ENCODE measurements around the gene SGTA.

Gene SGTA

GRCh38 chr19:2813235-2814160 is 30.4 kb upstream of the SGTA start:
- no peaks in the 10 kb centered on the region for H3K4me1 ChIP-seq
- H3K27me3 ChIP-seq (ENCODE audit: control insufficient read depth, insufficient read depth, low read length) = no peaks in the 10 kb centered on the region
- no peaks in the 10 kb centered on the region for H3K79me2 ChIP-seq
- H3K27ac ChIP-seq = no peak overlapping the region
- no peaks in the 10 kb centered on the region for H3K9me3 ChIP-seq (ENCODE audit: control insufficient read depth, low read length)
- H3K9ac ChIP-seq = no peak overlapping the region
- H3K4me3 ChIP-seq (ENCODE audit: low read depth, low read length) = no peak overlapping the region
- H3K4me2 ChIP-seq (ENCODE audit: low read length) = no peak overlapping the region
- H3K36me3 ChIP-seq (ENCODE audit: control insufficient read depth, insufficient read depth, low read length) = no peaks in the 10 kb centered on the region
- TF ChIP-seq CTCF (IDR thresholded peaks at IDR 0.05) = no peak
- H2AFZ ChIP-seq = no peak overlapping the region

DNA sequence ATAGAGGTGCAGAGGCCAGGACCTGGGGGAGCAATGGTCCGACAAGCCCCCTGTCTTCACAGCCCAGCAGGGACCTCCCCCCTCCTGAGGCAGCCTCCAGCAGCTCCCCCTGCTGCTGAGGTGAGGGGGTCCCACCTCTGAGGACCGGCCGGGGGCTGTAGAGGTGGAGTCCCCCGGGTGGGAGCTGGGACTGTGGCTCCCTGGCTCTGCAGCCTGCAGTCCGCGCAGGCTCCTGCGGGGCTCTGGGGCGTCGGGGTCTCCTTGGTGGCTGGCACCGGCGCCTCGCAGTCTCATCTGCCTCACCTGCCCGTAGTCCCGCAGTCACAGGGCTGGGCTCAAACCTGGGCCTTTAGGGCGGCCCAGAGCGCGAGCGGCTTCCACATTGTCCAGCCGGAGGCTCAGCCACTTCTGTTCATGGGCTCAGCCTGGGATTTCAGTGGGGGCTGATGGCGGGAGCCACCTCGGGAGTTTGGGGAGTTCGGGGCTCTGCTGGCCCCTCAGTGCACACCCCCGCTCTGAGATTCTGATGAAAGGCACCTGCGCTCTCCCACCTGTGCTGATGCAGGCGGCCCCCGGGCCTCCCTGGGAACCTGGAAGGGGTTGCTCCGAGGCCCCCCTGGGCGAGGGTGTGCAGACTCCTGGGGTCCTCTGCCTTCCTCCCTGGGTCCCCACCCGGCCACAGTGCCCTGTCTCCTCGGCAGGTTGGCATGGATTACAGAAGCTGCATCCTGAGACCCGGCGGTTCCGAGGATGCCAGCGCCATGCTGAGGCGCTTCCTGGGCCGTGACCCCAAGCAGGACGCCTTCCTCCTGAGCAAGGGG is 29.6 kb upstream of the SGTA start:
- Histone ChIP-seq H3K9ac (no peak overlapping the region), H3K36me3 (ENCODE audit: control insufficient read depth, insufficient read depth, low read length) (no peaks in the 10 kb centered on the region), H3K4me2 (ENCODE audit: low read length) (no peak overlapping the region), H3K9me3 (ENCODE audit: control insufficient read depth, low read length) (no peaks in the 10 kb centered on the region), H3K27me3 (ENCODE audit: control insufficient read depth, insufficient read depth, low read length) (no peaks in the 10 kb centered on the region), H3K27ac (no peak overlapping the region), H2AFZ (no peak overlapping the region), H3K4me3 (ENCODE audit: low read depth, low read length) (no peak overlapping the region), H3K4me1 (no peaks in the 10 kb centered on the region), H3K79me2 (no peaks in the 10 kb centered on the region)
- TF ChIP-seq CTCF (IDR thresholded peaks at IDR 0.05) = no peak

GRCh38 chr19:2811735-2812413 is 28.8 kb upstream of the SGTA start:
- Histone ChIP-seq H3K27me3 (ENCODE audit: control insufficient read depth, insufficient read depth, low read length) (no peaks in the 10 kb centered on the region), H3K9me3 (ENCODE audit: control insufficient read depth, low read length) (no peaks in the 10 kb centered on the region), H3K27ac (no peak overlapping the region), H3K79me2 (no peaks in the 10 kb centered on the region), H2AFZ (no peak overlapping the region), H3K4me3 (ENCODE audit: low read depth, low read length) (no peak overlapping the region), H3K9ac (no peak overlapping the region), H3K36me3 (ENCODE audit: control insufficient read depth, insufficient read depth, low read length) (no peaks in the 10 kb centered on the region), H3K4me1 (no peaks in the 10 kb centered on the region), H3K4me2 (ENCODE audit: low read length) (no peak overlapping the region)
- TF ChIP-seq CTCF (IDR thresholded peaks at IDR 0.05) = no peak

GRCh38 chr19:2811221-2811722 is 28.2 kb upstream of the SGTA start:
- H3K4me2 ChIP-seq (ENCODE audit: low read length) = no peak overlapping the region
- H3K9me3 ChIP-seq (ENCODE audit: control insufficient read depth, low read length) = no peaks in the 10 kb centered on the region
- H3K27ac ChIP-seq = no peak overlapping the region
- no peaks in the 10 kb centered on the region for H3K79me2 ChIP-seq
- H3K4me3 ChIP-seq (ENCODE audit: low read depth, low read length) = no peak overlapping the region
- no peaks in the 10 kb centered on the region for H3K27me3 ChIP-seq (ENCODE audit: control insufficient read depth, insufficient read depth, low read length)
- H3K36me3 ChIP-seq (ENCODE audit: control insufficient read depth, insufficient read depth, low read length) = no peaks in the 10 kb centered on the region
- H2AFZ ChIP-seq = no peak overlapping the region
- H3K4me1 ChIP-seq = no peaks in the 10 kb centered on the region
- no peak overlapping the region for H3K9ac ChIP-seq
- TF ChIP-seq CTCF (IDR thresholded peaks at IDR 0.05) = no peak
